GM12878 (cell line): ENCODE measurements around the gene PTPRN2.

ENCODE experiments used
- MYB ChIP-seq: fragments of 150-350 bp; IDR thresholded peaks from 2 replicates; pipeline ENCODE4 v1.6.1; 2014; ENCODE audit warnings: mild to moderate bottlenecking, low read depth, low read length, borderline replicate concordance
- RFX5 ChIP-seq: IDR thresholded peaks from 2 replicates; pipeline ENCODE4 v1.6.1; 2011; ENCODE audit warnings: low read depth, low read length, improper control_type of control experiment
- TF ChIP-seq, protein P1 (sequence below), 3 experiments: IDR thresholded peaks in 2 of 3; conservative IDR thresholded peaks in 1 of 3; 2 replicates each; pipeline ENCODE4 v1.5.1; 2011; ENCODE audit warnings: low read depth in 3 of 3, low read length in 3 of 3, mild to moderate bottlenecking in 3 of 3, control low read depth in 2 of 3, moderate library complexity in 2 of 3, inconsistent platforms in 1 of 3, mixed read lengths in 1 of 3; ENCODE audit not compliant: control insufficient read depth in 2 of 3, insufficient read depth in 1 of 3; ENCODE audit errors: extremely low read depth in 1 of 3

DNA sequence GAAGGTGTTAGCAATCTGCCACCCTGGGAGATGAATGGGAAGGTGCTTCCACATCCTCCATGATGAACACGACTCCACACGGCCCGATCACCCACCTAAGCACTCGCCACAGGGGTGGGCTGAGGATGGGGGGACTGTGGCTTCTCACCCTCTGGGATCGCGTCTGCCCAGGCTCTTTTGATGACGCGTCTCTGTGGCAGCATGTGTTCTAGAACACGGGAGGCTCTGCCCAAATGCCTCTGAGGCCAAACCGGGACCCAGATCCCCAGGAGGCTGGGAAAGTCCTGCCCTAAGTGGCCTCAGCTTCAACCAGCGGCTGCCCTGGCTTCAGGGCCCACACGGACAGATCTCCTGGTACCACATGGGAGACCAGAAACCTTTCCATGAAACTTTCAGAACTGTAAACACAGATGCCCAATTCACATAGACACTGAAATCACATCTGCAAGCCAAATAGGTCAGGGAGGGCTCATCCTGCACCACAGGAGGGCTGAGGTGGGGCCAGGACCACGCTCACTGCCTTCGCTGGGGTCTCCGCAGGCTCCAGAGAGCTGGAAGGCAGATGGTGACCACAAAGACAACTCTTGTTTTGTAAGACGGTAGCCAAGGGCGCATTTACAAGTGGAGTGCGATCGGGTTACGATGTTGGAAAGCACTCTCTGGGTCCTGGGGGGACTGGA, 200.6 kb downstream of the PTPRN2 start:
- TF ChIP-seq, protein P1, sequence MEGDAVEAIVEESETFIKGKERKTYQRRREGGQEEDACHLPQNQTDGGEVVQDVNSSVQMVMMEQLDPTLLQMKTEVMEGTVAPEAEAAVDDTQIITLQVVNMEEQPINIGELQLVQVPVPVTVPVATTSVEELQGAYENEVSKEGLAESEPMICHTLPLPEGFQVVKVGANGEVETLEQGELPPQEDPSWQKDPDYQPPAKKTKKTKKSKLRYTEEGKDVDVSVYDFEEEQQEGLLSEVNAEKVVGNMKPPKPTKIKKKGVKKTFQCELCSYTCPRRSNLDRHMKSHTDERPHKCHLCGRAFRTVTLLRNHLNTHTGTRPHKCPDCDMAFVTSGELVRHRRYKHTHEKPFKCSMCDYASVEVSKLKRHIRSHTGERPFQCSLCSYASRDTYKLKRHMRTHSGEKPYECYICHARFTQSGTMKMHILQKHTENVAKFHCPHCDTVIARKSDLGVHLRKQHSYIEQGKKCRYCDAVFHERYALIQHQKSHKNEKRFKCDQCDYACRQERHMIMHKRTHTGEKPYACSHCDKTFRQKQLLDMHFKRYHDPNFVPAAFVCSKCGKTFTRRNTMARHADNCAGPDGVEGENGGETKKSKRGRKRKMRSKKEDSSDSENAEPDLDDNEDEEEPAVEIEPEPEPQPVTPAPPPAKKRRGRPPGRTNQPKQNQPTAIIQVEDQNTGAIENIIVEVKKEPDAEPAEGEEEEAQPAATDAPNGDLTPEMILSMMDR (IDR thresholded peaks at IDR 0.05 in 2 of 3, conservative IDR thresholded peaks at IDR 0.05 in 1 of 3; ENCODE audit: control insufficient read depth in 2 of 3, extremely low read depth in 1 of 3, insufficient read depth in 1 of 3, low read depth in 3 of 3, low read length in 3 of 3), result no peak
- no peak for TF ChIP-seq RFX5
- TF ChIP-seq MYB, result no peak
